ENCODE data around the gene TBC1D16.

TBC1D16 gene

DNA sequence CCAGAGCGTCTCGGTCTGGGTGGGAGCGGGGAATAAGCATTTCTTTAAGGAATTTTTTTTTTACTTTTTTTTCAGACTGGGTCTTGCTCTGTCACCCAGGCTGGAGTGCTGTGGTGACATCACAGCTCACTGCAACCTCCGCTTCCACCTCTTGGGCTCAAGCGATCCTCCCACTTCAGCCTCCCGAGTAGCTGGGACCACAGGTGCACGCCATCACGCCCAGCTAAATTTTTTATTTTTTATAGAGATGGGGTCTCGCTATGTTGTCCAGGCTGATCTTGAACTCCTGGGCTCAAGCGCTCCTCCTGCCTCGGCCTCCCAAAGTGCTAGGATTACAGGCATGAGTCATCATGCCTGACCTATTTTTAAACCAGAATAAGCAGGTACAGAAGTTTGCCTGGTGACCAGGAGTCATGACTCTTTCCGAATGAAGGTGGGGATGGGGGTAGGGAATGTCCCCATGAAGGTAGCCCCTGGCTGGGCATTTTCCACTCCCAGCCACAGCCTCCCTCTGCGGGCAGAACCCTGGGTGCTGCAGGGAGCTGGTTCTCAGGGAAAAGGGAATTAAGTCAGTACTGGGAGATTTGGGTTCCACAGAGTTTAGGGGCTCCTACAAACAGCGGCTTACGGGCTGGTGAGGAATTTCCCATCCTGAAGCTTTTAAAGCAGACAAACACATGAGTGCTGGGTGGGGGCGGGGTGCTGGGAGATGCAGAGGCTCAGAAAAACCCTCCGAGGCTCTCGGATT is 48.3 kb downstream of the TBC1D16 start:
- no peak for DNase-seq (ENCODE audit: low spot score)

DNA sequence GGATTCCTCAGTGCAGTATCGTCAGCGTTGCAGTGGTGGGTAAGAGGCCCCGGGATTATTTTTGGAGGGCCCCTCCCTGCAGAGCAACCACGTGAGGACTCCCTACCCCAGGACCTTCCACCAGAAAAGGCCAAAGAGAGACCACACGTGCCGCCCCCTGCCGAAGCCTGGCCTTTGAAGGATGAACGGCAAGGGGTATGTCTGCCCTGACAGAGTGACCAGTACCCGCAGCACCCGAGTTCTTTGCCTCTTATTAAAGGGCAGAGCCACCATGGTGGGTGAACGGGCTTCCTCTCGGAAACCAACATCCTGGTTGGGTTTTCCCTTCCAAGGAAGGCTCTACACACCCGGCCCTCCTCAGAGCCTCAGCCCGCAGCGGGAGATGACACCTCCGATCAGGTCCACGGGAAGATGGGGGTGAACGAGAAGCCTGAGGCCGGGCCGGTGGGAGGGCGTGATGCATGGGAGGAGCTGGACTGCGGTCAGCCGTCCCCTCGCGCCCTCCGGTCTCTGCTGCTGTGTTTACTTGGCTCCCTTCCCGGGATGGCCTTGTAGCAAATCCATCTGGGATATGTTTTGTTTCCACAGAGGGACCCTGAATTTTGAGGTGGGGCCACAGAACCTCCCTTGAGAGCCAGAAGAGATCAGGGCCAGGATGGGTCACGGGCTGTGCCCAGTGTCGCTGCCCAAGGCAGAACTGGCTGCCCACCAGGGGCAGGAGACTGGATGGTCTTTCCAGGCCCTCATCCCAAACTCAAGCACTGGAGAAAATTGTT is 49.1 kb downstream of the TBC1D16 start:
- DNase-seq (ENCODE audit: low spot score), result no peak

DNA sequence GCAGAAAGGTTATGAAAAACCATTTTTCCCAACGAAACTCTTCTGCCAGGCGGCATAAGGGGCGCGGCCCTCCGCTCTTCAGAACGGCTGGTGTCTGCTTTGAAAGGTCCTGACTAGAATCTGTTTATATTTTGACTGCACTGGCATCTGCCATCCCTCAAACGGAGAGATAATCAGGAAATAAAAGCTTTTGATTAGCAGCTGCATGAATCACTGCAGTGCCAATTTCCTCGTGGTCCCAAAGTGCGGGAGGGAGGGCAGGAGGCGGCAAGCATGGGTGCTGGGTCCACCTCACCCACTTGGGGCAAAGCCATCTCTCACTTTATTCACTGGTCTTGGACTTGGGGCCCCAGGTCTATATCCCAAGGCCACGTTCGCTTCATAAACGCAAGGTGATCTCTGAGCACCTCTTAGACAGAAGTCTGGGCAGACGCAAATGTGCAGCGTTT is 49.7 kb downstream of the TBC1D16 start:
- DNase-seq (ENCODE audit: low spot score), result no peak

DNA sequence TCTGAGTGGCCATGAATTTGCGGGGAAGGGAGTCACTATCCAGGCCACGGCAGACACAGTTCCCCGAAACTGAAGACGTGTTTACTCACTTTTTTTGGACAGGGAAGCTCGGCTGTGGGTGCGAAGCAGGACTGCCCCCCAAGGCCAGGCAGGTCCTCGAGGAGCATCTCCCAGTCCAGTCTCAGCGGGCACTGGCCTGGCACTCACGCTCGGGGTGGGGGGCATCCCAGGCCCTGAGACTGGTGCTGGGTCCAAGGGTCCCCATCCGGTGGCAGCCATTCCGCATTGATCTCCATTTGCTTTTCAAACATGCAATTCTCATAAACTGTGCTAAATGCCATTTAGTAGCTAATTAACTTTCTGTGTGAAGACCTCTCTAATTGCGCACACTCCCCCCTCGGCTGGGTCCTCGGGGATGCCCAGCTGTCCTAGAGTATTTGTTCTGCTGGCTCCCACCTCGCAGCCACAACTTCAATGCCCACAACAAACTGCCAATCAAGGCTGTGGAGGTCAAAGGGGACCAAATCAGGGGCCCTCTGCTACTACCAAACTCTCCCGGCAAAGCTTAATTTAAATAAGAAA is 50.2 kb downstream of the TBC1D16 start:
- DNase-seq (ENCODE audit: low spot score), result no peak

DNA sequence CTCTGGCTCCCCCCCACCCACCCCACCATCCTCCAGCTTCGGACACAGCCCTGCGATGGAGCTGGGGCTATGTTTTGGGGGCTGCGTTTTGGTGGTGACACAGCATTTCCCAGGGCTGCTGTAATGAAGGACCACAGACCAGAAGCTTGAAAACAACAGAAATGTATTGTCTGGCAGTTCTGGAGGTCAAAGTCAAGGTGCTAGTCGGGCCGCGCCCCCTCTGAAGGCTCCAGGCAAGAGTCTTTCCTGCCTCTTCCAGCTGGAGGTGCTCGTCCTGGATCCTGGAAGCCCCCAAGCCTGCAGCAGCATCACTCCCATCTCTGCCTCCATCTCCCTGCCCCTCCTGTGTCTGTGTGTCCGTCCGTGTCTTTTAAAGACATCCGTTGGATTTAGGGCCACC is 50.8 kb downstream of the TBC1D16 start:
- DNase-seq (ENCODE audit: low spot score), result no peak

DNA sequence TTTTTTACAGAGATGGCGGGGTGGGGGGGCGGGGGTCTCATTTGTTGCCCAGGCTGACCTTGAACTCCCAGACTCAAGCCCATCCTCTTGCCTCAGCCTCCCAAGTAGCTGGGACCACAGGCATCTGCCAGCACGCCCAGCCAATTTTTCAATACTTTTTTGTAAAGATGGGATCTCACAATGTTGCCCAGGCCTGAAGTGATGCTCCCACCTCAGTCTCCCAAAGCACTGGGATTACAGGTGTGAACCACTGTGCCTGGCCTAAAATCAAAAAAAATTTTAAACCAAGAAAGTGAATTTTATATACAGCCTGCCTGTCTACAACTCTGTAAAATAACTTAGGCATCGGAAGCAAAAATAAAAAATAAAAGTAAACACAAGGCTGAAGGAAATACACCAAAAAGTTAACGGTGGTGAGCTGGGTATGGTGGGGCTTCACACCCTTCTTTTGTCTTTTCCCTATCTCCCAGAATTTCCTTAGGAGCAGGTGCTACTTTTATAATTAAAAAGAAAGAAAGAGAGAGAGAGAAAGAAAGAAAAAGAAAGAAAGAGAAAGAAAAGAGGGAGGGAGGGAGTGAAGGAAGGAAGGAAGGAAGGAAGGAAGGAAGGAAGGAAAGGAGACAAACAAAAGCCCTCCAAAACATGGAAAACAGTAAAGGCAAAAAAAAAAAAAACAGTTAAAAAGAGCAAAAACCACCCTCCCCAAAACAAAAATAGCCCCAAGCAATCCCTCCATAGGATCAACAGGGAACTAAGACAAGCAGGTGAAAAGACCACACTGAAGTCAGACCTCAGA is 51.4 kb downstream of the TBC1D16 start:
- DNase-seq (ENCODE audit: low spot score), result no peak

DNA sequence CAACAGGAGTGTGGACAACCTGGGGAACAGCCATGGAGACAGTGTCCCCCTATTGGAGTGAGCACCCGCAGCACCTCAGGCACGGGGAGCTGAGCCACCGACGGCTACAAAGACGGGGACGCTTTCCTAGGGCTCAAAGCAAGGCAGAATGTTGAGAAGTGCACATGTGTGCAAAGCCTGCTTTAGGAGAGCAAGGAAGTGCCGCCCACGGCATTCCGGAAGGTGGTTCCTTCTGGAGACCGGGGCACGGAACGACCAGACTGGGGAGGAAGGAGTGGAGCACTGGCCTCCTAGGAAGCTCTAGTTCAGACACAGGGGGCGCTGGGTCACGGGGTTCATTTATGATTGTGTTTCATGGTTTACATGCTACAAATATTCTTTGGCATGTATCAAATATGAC is 52.2 kb downstream of the TBC1D16 start:
- DNase-seq (ENCODE audit: low spot score), result no peak

DNA sequence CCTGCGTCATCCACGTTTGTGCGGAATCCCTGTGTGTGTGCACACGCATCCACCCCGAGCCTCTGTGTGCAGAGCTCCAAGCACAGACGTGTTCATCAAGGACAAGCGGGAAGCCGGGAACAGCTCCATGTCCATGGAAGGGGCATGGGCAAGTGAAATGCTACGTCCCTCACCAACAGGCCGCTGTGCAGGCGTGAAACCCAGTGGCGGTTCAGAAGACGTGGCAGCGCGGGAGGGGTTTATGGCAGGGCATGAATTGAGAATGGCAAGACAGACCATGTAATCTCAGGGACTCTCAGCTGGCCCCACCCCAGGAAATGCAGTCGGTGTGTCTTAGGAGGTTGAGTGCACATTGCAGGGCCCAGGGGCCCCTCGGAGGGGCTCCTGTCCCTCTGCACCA is 52.7 kb downstream of the TBC1D16 start:
- DNase-seq (ENCODE audit: low spot score), result no peak

DNA sequence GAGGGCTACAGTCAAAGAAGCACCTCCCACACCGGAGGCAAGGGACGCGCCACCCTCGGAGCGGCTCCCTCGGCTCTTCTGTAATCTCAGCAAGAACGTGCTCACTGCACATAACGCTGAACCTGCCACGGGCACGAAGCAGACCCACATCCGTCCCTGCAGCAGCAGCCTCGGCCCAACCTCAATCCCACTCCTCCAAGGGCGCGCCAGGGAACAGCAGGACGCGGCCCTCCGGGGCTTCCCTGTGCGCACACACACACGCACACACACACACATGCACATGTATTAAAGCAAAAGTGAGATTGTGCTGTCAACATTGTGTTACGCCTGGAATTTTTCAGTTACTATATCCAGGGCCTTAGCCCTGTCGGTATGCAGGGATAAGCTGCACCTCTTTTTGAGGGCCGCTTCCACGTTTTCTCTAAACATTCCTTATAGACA is 54.0 kb downstream of the TBC1D16 start:
- no peak for DNase-seq (ENCODE audit: low spot score)

DNA sequence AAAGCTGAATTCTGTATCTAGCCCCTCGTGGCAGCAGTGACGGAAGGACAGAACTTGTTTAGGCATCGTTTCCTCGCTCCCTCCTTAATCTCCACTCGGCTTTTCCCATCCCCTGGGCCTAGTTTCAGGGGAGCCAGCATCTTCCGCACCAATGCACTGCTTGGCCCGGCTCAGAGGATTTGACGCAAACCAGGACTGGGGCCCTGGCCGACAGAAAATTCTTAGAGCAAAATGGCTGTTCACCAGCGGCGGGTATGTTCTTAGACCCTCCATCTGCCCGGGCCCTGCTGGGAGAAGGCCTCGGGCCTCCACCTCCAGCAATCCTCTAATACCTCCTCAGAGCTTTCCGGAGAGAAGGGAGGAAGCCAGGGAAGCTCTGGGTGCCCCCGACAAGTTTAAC is 54.6 kb downstream of the TBC1D16 start:
- no peak for DNase-seq (ENCODE audit: low spot score)

DNA sequence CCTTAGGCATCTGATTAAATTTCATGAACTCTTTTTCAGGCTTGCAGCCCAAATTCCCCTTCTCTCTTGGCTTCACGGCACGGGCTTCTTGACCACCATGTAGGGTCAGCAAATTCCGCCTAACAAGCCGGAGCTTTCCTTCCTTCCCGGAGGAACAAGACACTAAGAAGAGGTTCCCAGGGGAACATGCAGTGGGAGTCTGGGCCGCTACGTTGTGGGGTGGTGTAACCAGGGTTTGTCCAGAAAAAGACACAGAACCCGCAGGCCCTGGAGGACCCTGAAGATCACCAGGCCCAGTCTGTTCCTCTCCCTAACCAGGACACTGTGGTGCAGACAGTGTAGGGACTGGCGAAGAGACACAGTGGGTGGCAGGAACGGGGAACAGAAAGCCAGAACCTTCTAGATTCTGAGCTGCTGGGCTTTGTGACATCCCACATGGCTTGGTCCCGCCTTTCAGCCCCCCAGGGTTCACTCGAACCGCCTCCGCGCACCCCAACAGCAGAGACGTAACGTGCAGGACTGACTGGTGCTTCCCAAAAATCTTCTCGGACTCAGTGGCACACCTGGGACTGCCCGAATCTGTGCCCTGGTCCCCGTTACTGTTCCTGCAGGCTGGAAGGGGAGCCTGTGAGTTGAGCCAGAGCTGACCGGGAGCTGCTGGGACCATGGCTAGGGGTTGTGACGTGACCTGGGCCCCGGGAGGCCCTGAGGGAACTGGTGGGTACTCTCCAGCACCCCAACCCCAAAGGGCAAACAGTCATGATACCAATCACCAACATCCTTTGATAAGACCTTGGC is 55.2 kb downstream of the TBC1D16 start:
- DNase-seq (ENCODE audit: low spot score), result no peak

DNA sequence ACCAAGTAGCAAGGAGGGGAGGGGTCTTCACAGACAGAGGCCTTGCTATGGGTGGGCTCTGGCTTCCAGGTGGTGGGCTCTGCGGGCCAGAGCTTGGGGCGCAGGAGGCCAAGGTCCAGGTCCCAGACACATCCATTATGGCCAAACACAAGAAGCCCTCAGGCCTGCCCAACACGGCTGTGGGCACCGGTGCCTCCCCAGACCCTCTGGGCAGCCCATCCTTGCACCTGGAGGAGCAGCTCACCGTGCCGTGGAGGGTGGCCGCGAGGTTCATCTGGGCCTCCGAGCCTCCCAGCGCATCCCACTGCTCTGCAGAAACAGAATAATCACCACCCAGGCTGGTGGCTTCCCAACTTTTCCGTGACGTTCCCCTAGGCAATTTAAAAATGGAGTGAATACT is 55.9 kb downstream of the TBC1D16 start:
- DNase-seq (ENCODE audit: low spot score), result no peak

DNA sequence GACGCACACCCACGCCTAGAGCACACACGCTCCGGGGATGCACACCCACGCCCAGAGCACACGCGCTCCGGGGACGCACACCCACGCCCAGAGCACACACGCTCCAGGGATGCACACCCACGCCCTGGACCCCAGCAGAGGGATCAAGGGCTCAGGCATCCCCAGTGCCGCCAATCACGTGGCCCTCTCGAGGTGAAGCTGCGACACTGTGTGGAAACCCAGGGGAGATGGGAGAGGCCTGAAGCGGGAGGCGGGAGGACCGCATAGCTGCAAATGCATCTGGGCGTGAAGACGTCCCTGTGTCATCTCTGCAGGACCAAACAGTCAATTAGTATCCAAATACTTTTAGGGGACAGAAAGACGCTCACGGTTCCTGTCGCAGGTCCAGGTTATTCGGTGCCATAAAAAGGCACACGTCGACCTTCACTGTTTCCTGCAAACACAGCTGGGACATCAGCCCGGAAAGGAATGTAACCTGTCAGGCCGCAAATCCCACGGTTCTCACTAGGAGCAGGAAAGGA is 56.4 kb downstream of the TBC1D16 start:
- no peak for DNase-seq (ENCODE audit: low spot score)

DNA sequence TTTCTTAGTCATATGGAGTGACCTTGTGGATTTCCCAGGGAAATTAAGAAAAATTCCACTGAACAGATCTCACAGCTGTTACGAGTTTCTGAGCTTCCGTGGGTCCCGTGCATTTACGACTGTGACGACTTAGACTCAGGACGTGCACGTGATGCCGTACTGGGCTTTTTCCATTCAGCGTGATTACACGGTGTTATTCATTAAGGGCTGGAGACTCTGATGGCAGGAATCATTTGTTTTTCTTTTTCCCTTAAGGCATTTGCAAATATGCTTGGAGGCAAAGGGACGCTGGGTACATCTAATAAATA is 57.2 kb downstream of the TBC1D16 start:
- no peak for DNase-seq (ENCODE audit: low spot score)

DNA sequence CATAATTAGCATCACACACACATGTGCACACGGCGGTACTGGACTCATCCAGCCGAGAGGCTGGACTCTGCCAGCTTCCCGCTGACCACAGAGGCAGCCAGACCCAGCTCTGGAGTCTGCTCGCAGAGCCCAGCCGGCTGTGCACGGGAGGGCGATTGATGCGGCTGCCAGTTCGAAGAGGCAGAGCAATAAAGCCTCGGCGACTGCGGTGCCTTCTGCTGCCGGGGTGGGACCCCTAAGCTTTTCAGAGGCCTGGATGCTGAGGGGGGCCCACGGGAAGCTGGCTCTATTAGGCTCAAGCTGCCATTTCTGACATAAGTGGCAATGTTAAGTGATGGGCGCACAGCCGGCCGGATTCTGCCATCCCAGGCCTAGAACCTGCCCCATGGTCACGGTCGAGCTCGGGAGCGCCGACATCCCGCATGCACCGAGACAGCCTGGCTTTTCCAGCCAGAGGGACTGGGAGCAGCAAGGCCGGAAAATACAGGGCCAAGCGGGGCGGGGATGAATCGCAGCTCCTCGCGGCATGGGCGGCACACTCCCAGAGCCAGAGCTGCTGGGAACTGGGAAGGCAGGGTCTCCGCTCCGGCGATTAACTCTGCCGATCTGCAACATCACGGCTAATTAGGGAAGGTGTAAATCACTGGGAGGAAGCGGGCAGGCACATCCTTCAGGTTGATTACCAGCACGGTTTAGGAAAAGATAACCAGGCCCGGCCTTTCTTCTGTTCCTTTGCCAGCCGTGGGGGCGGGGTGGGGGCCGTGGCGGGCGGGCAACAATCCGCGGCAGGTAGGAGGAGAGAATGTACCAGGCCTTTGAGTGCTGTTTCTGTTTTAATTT is 57.7 kb downstream of the TBC1D16 start:
- no peak for DNase-seq (ENCODE audit: low spot score)

DNA sequence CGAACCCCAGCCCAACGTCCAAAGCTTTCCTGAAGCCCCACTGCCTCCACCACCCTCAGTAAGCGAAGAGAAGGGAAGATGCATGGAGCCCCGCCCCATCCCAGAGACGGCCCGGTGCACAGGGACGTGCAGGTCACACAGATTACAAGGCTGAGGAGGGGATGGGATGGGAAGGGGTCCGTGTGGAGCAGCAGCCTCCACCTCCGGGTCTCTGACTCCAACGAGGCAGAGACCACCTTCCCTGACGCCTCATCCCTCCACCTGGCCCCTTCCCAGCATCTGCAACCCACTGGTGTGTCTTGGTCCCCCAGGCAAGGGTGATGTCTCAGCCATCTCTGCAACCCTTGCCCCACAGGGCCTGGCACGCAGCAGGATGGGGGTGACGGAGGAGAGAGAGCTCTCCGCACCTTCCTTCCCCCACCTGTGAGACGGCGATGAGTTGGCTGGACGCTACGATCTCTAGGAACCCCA is 58.5 kb downstream of the TBC1D16 start:
- DNase-seq (ENCODE audit: low spot score), result no peak

DNA sequence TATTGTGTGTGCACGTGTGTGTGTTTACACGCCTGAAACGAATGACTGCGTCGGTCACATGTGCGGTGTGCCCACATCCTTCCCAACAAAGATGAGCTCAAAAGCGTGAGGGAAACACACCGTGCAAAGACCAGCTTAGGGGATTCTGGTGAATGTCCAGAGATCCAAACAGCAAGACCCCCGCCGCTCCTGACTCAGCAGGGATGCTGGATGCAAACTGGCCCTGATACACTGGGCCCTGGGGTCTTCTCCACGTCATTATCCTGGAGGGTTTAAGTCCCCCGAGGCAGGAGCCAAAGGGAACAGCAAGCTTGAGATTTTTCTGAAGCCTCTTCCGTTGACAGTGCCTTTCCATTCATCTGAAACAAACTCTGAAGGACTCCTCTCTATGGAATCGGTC is 59.2 kb downstream of the TBC1D16 start:
- no peak for DNase-seq (ENCODE audit: low spot score)

DNA sequence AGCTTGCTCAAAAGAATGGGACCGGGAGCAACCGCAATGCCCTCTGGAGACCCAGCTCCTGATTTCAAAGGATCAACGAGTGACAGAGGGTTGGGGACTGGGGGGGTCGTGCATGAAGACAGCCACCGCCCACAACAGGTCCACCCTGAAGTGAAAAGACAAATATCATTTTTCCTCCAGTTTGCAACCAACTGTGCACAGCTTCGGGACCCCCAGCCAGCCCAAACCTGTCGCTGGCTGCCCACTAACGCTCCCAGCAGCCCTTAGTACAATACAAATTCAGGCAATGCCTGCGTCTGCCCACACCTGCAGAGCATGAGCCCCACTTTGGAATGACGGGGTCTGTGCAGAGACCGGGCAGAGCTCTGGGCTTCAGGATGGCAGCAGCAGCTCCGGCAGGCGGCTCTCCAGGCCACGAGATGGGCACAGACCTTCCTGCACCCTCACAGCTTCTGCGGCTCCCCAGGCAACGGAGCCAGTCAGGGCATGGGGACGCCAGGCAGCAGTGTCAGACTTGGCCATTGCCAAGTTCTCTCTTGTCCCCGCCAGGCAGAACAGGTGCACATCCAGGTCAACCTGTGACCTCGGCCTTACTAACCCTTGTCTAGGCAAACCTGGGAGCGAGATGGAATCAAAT is 60.1 kb downstream of the TBC1D16 start:
- no peak for DNase-seq (ENCODE audit: low spot score)

DNA sequence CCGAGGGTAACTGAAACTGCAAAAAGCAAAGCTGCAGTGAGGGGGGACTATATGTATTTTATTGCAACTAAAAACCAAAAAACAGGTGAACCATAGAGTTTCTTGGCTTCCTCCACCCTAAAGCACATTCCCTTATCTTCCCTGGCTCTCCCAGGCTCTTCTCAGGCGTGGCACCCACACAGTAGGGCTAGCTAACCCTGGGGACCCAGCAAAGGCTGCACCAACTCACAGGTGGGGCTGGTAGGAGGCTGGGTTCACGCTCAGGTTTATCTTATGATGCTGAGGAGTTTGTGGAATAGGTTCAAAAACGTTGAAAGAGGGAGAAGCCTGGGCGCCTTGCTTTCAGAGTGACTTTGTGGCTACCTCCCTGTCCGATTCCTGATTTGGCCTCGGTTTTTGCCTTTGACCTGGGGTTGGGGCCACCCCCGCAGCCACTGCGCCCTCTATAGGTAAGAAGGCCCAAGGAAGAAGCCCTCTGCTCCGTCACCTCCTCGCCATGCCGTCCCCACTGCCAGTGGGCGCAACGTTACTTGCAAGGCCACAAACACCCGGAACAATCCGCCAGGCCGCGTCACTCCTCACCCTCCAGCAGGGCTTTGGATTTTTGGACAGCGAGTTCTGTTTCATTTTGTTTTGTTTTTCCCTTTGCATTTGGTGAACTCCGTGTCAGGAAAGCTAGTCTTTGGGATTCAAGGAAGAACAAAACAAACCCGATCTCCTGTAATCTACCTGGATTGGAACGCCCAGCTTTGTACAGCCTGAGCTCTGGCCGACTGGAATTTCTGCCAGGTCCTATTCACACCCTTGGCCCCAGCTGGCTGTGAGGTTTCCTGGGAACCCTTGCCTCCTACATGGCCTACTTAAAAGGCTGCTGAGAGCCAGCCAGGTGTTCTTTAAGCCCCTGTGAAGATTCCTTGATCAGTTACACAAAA is 60.8 kb downstream of the TBC1D16 start:
- DNase-seq (ENCODE audit: low spot score), result no peak
